Measurements from ENCODE around the gene SLC12A6. TPM values are rescaled to one million over a fixed set of nuclear protein-coding genes. Genes with fewer than 3 reads are reported as not detected.

SLC12A6 gene
- total and polyA plus RNA-seq, 2 of the 13 experiments (the other 11 are each of a cell fraction or from before 2014, with no cell fraction given) = 15.2 to 30.1 TPM

GRCh38 chr15:34367101-34368081 is 29.8 kb upstream of the SLC12A6 start, which contains the start of gene LPCAT4 (continued):
- TF ChIP-seq FOXC1 (CRISPR knock-in tag; IDR thresholded peaks at IDR 0.05; ENCODE audit: borderline replicate concordance) (peak; percentile 95), TCF12 (IDR thresholded peaks at IDR 0.05) (no peak), TCF12 (CRISPR knock-in tag; IDR thresholded peaks at IDR 0.05) (peak; percentile 73; the same call in 1 of the 2 replicates), ZNF616 (CRISPR knock-in tag; IDR thresholded peaks at IDR 0.05; ENCODE audit: low read depth) (no peak), JARID2 (CRISPR knock-in tag; IDR thresholded peaks at IDR 0.05; ENCODE audit: insufficient replicate concordance) (no peak), SETDB1 (CRISPR knock-in tag; IDR thresholded peaks at IDR 0.05; ENCODE audit: borderline replicate concordance) (no peak), ZNF672 (CRISPR knock-in tag; IDR thresholded peaks at IDR 0.05) (no peak), ZNF230 (CRISPR knock-in tag; IDR thresholded peaks at IDR 0.05) (no peak), GTF2F1 (IDR thresholded peaks at IDR 0.05; ENCODE audit: low read length) (no peak), FOSL2 (CRISPR knock-in tag; IDR thresholded peaks at IDR 0.05) (peak; percentile 41), KLF15 (CRISPR knock-in tag; IDR thresholded peaks at IDR 0.05; ENCODE audit: borderline replicate concordance) (0 out of 2 replicates have a peak, but pooled peaks have one; percentile 74), KAT8 (CRISPR knock-in tag; IDR thresholded peaks at IDR 0.05) (peak; percentile 49; the same call in 1 of the 2 replicates), PAXIP1 (CRISPR knock-in tag; conservative IDR thresholded peaks at IDR 0.05) (peak; percentile 37; the same call in 1 of the 2 replicates), NFKBIZ (CRISPR knock-in tag; IDR thresholded peaks at IDR 0.05) (no peak)
- TF ChIP-seq, protein P1, sequence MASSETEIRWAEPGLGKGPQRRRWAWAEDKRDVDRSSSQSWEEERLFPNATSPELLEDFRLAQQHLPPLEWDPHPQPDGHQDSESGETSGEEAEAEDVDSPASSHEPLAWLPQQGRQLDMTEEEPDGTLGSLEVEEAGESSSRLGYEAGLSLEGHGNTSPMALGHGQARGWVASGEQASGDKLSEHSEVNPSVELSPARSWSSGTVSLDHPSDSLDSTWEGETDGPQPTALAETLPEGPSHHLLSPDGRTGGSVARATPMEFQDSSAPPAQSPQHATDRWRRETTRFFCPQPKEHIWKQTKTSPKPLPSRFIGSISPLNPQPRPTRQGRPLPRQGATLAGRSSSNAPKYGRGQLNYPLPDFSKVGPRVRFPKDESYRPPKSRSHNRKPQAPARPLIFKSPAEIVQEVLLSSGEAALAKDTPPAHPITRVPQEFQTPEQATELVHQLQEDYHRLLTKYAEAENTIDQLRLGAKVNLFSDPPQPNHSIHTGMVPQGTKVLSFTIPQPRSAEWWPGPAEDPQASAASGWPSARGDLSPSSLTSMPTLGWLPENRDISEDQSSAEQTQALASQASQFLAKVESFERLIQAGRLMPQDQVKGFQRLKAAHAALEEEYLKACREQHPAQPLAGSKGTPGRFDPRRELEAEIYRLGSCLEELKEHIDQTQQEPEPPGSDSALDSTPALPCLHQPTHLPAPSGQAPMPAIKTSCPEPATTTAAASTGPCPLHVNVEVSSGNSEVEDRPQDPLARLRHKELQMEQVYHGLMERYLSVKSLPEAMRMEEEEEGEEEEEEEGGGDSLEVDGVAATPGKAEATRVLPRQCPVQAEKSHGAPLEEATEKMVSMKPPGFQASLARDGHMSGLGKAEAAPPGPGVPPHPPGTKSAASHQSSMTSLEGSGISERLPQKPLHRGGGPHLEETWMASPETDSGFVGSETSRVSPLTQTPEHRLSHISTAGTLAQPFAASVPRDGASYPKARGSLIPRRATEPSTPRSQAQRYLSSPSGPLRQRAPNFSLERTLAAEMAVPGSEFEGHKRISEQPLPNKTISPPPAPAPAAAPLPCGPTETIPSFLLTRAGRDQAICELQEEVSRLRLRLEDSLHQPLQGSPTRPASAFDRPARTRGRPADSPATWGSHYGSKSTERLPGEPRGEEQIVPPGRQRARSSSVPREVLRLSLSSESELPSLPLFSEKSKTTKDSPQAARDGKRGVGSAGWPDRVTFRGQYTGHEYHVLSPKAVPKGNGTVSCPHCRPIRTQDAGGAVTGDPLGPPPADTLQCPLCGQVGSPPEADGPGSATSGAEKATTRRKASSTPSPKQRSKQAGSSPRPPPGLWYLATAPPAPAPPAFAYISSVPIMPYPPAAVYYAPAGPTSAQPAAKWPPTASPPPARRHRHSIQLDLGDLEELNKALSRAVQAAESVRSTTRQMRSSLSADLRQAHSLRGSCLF (CRISPR knock-in tag; IDR thresholded peaks at IDR 0.05; ENCODE audit: borderline replicate concordance) = no peak
- TF ChIP-seq, protein P2, sequence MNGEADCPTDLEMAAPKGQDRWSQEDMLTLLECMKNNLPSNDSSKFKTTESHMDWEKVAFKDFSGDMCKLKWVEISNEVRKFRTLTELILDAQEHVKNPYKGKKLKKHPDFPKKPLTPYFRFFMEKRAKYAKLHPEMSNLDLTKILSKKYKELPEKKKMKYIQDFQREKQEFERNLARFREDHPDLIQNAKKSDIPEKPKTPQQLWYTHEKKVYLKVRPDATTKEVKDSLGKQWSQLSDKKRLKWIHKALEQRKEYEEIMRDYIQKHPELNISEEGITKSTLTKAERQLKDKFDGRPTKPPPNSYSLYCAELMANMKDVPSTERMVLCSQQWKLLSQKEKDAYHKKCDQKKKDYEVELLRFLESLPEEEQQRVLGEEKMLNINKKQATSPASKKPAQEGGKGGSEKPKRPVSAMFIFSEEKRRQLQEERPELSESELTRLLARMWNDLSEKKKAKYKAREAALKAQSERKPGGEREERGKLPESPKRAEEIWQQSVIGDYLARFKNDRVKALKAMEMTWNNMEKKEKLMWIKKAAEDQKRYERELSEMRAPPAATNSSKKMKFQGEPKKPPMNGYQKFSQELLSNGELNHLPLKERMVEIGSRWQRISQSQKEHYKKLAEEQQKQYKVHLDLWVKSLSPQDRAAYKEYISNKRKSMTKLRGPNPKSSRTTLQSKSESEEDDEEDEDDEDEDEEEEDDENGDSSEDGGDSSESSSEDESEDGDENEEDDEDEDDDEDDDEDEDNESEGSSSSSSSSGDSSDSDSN (CRISPR knock-in tag; IDR thresholded peaks at IDR 0.05) = peak; percentile 92

All from HepG2 (cell line).